ENCODE measurements around the gene CCDC71. TPM values are rescaled to one million over a fixed set of nuclear protein-coding genes. Genes with fewer than 3 reads are reported as not detected.

CCDC71 gene
- total RNA-seq, 6 donors from 2014 or later = 20.7 to 31.6 (median 26.0) TPM

DNA sequence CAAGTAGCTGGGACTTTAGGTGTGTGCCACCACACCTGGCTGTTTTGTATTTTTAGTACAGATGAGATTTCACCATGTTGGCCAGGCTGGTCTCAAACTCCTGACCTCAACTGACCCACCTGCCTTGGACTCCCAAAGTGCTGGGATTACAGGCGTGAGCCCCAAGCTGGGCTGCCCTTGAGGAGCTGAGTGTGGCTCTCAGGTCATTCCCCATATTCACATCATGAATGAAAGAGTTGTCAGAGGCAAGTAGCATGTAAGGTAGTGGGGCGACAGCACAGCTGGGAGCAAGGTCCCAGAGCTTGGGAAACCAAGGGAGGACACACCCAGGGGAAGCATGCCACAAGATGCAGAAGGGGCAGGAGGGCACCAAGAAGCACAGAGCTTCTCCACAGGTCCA is 4.9 kb downstream of the CCDC71 start:
- ATAC-seq (ENCODE audit: low FRiP score in 2 of 2) = no peak
- Histone ChIP-seq H3K4me1 (peaks cover 9 to 25% (median 12%) of the 10 kb centered on the region in 4 donors), H3K4me3 (no peak overlapping the region), H3K27ac (no peak overlapping the region), H3K36me3 (peaks cover 8 to 28% (median 16%) of the 10 kb centered on the region in 4 donors), H3K9me3 (no peaks in the 10 kb centered on the region), H3K27me3 (no peaks in the 10 kb centered on the region)
- WGBS, 2 donors = 96 to 100% methylated on average over 2 of the region's 2 CpGs
- DNase-seq = no peak
- TF ChIP-seq CTCF (IDR thresholded peaks at IDR 0.05) = no peak
- TF ChIP-seq POLR2AphosphoS5 (IDR thresholded peaks at IDR 0.05) = no peak
- no peak for TF ChIP-seq EP300 (IDR thresholded peaks at IDR 0.05)
- TF ChIP-seq POLR2A (IDR thresholded peaks at IDR 0.05) = no peak

- Histone ChIP-seq H3K4me1 (peaks cover 0 to 6% (median 0%) of the 10 kb centered on the region in 4 donors), H3K27ac (no peak overlapping the region), H3K4me3 (no peak overlapping the region), H3K36me3 (peaks cover 8 to 25% (median 12%) of the 10 kb centered on the region in 4 donors), H3K9me3 (no peaks in the 10 kb centered on the region), H3K27me3 (no peaks in the 10 kb centered on the region)
- no peak for ATAC-seq (ENCODE audit: low FRiP score in 2 of 2)
- no peak for TF ChIP-seq POLR2AphosphoS5 (IDR thresholded peaks at IDR 0.05)
- no peak for TF ChIP-seq CTCF (IDR thresholded peaks at IDR 0.05)
- TF ChIP-seq EP300 (IDR thresholded peaks at IDR 0.05) = no peak
- TF ChIP-seq POLR2A (IDR thresholded peaks at IDR 0.05) = no peak
- 67 to 86% methylated on average over 2 of the region's 2 CpGs for WGBS, 2 donors
- no peak for DNase-seq
Measured at GRCh38 chr3:49158792-49159191, 7.3 kb downstream of the CCDC71 start.

- 63 to 67% methylated on average over 5 of the region's 5 CpGs for WGBS, 2 donors
- peak in 1 of 2 donors; percentile 32 for ATAC-seq (ENCODE audit: low FRiP score in 2 of 2)
- Histone ChIP-seq H3K4me1 (peaks cover 0 to 6% (median 0%) of the 10 kb centered on the region in 4 donors), H3K27ac (no peak overlapping the region), H3K27me3 (no peaks in the 10 kb centered on the region), H3K36me3 (peaks cover 3 to 19% (median 6%) of the 10 kb centered on the region in 4 donors), H3K4me3 (no peak overlapping the region), H3K9me3 (no peaks in the 10 kb centered on the region)
- DNase-seq = peak in 1 of 2 donors; percentile 50
- peak in 4 of 6 experiments; percentile 20 to 49 (median 30) for TF ChIP-seq CTCF (IDR thresholded peaks at IDR 0.05)
- no peak for TF ChIP-seq POLR2A (IDR thresholded peaks at IDR 0.05)
- TF ChIP-seq POLR2AphosphoS5 (IDR thresholded peaks at IDR 0.05) = no peak
- no peak for TF ChIP-seq EP300 (IDR thresholded peaks at IDR 0.05)
Measured at GRCh38 chr3:49158103-49158709, 7.9 kb downstream of the CCDC71 start.

DNA sequence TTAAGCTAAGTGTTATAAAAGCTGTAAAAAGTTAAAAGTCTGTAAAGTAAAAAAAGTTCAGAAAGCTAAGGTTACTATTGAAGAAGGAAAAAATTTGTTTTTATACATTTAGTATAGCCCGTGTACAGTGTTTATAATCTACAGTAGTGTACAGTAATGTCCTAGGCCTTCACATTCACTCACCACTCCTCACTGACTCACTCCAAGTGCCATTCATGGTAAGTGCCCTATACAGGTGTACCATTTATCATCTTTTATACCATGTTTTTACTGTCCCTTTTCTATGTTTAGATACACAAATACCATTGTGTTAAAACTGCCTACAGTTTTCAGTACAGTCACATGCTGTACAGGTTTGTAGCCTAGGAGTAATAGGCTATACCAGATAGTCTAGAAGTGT is 8.8 kb downstream of the CCDC71 start:
- TF ChIP-seq POLR2AphosphoS5 (IDR thresholded peaks at IDR 0.05) (no peak), POLR2A (IDR thresholded peaks at IDR 0.05) (no peak), EP300 (IDR thresholded peaks at IDR 0.05) (no peak), CTCF (IDR thresholded peaks at IDR 0.05) (no peak)
- DNase-seq (no peak), ATAC-seq (ENCODE audit: low FRiP score in 2 of 2) (no peak)
- Histone ChIP-seq H3K4me3 (no peak overlapping the region), H3K4me1 (no peaks in the 10 kb centered on the region), H3K36me3 (peaks cover 0 to 10% (median 0%) of the 10 kb centered on the region in 4 donors), H3K27me3 (no peaks in the 10 kb centered on the region), H3K9me3 (no peaks in the 10 kb centered on the region), H3K27ac (no peak overlapping the region)
- WGBS, 2 donors = 64 to 83% methylated on average over 1 of the region's 1 CpG
